Lower lobe of right lung (tissue), 2 donors: ENCODE results near the gene CDK5RAP1. TPM values are rescaled to one million over a fixed set of nuclear protein-coding genes. Genes with fewer than 3 reads are reported as not detected.
A peak's percentile ranks its signal among the peaks of the same experiment; 100 is the strongest.

ENCODE experiments used
- ATAC-seq, 2 donors: fragments of 200-7000 bp; cut with Tn5 transposase; one replicate each; pipeline ENCODE4 v1.9.1; 2020 to 2022; ENCODE audit warnings: mild to moderate bottlenecking in 2 of 2, moderate library complexity in 2 of 2
- DNase-seq: peaks from one replicate; pipeline ENCODE4 v3.0.0-alpha.2; 2020
- H3K27ac ChIP-seq: fragments of 200-600 bp; one replicate; pipeline ENCODE4 v1.8.0; 2022
- H3K27me3 ChIP-seq: fragments of 200-600 bp; one replicate; pipeline ENCODE4 v1.8.0; 2022; ENCODE audit warnings: low read depth
- H3K36me3 ChIP-seq: fragments of 200-600 bp; one replicate; pipeline ENCODE4 v1.8.0; 2022; ENCODE audit warnings: mild to moderate bottlenecking
- H3K4me1 ChIP-seq: fragments of 200-600 bp; one replicate; pipeline ENCODE4 v1.8.0; 2022
- H3K4me3 ChIP-seq: fragments of 200-600 bp; one replicate; pipeline ENCODE4 v1.8.0; 2022; ENCODE audit warnings: mild to moderate bottlenecking
- H3K9me3 ChIP-seq: fragments of 200-600 bp; one replicate; pipeline ENCODE4 v1.8.0; 2022
- CTCF ChIP-seq: fragments of 200-600 bp; IDR thresholded peaks from one replicate; pipeline ENCODE4 v1.8.0; 2022; ENCODE audit warnings: antibody characterized with exemption, mild to moderate bottlenecking
- intact Hi-C: fragments of 100-400 bp; cut with DNase I; formaldehyde crosslinking; loops from one replicate; pipeline ENCODE4 v1.11.0; 2022
- total RNA-seq: library from RNA; stranded (reverse); fragmentation: NEBNext Ultra II Directional; extraction: Animal tissue kit (Norgen Biotek cat#: 25700); gene quantifications from one replicate; pipeline ENCODE4 v1.2.1, GENCODE V29; 2021
- donor health status: DM: no; HTN: yes; CAD: no; lungs with severe emphysema.

The CDK5RAP1 gene
- total RNA-seq, 1 donor from 2014 or later, result 23.2 TPM

- no peak for TF ChIP-seq CTCF
- Histone ChIP-seq H3K4me3 (no peak overlapping the region), H3K9me3 (no peaks in the 10 kb centered on the region), H3K27me3 (no peaks in the 10 kb centered on the region), H3K36me3 (peaks cover 90% of the 10 kb centered on the region), H3K27ac (no peak overlapping the region), H3K4me1 (no peaks in the 10 kb centered on the region)
- intact Hi-C loops, result no loop called here
- DNase-seq (no peak), ATAC-seq (peak; percentile 63 to 78)
These were observed 27.3 kb downstream of the CDK5RAP1 start for GRCh38 chr20:33373735-33374605.

- TF ChIP-seq CTCF, result no peak
These were observed 28.3 kb downstream of the CDK5RAP1 start for GRCh38 chr20:33372993-33373441.

GRCh38 chr20:33370291-33370690 lies 31.0 kb downstream of the CDK5RAP1 start:
- Histone ChIP-seq H3K4me1 (no peaks in the 10 kb centered on the region), H3K9me3 (no peaks in the 10 kb centered on the region), H3K36me3 (peaks cover 94% of the 10 kb centered on the region), H3K27me3 (no peaks in the 10 kb centered on the region), H3K27ac (no peak overlapping the region), H3K4me3 (no peak overlapping the region)
- no peak for TF ChIP-seq CTCF
- no peak for DNase-seq
- peak; percentile 24 to 69 for ATAC-seq
- intact Hi-C loops, result no loop called here

More at GRCh38 chr20:33372993-33373441, 28.3 kb downstream of the CDK5RAP1 start:
- no peak overlapping the region for H3K27ac ChIP-seq
- peak; percentile 40 to 75 for ATAC-seq
- H3K9me3 ChIP-seq, result no peaks in the 10 kb centered on the region
- intact Hi-C loops, result no loop called here
- peaks cover 90% of the 10 kb centered on the region for H3K36me3 ChIP-seq
- H3K4me1 ChIP-seq, result no peaks in the 10 kb centered on the region
- H3K4me3 ChIP-seq, result no peak overlapping the region
- no peaks in the 10 kb centered on the region for H3K27me3 ChIP-seq
- DNase-seq, result no peak

- H3K4me1 ChIP-seq, result no peaks in the 10 kb centered on the region
- H3K9me3 ChIP-seq, result no peaks in the 10 kb centered on the region
- H3K27me3 ChIP-seq, result no peaks in the 10 kb centered on the region
- H3K36me3 ChIP-seq, result peaks cover 100% of the 10 kb centered on the region
- no peak overlapping the region for H3K27ac ChIP-seq
- intact Hi-C loops, result no loop called here
- DNase-seq, result no peak
- TF ChIP-seq CTCF, result no peak
- no peak for ATAC-seq
- H3K4me3 ChIP-seq, result no peak overlapping the region
These were observed 38.4 kb downstream of the CDK5RAP1 start for GRCh38 chr20:33362898-33363297.

GRCh38 chr20:33359399-33360261 lies 41.7 kb downstream of the CDK5RAP1 start:
- Histone ChIP-seq H3K4me3 (no peak overlapping the region), H3K27ac (peak overlapping the region; percentile 18), H3K27me3 (no peaks in the 10 kb centered on the region), H3K36me3 (peaks cover 84% of the 10 kb centered on the region), H3K9me3 (no peaks in the 10 kb centered on the region), H3K4me1 (no peaks in the 10 kb centered on the region)
- ATAC-seq, result peak in 1 of 2 donors; percentile 53
- intact Hi-C loops, result no loop called here
- DNase-seq, result no peak
- no peak for TF ChIP-seq CTCF
